ENCODE data around the gene GLYATL1B. TPM values are rescaled to one million over a fixed set of nuclear protein-coding genes. Genes with fewer than 3 reads are reported as not detected.
A peak's percentile ranks its signal among the peaks of the same experiment; 100 is the strongest.
"Not testable (repeated sequence)": the region's sequence is repeated elsewhere in the genome, so short reads cannot be mapped to it uniquely, and the experiment has no call there.

GLYATL1B gene, protein sequence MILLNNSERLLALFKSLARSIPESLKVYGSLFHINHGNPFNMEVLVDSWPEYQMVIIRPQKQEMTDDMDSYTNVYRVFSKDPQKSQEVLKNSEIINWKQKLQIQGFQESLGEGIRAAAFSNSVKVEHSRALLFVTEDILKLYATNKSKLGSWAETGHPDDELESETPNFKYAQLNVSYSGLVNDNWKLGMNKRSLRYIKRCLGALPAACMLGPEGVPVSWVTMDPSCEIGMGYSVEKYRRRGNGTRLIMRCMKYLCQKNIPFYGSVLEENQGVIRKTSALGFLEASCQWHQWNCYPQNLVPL
- not detected for total RNA-seq
- not detected for polyA plus RNA-seq
- long read RNA-seq, donor 1 = 0 reads
- long read RNA-seq, donor 2 = 0 reads
- long read RNA-seq, donor 3 = 0 reads
- long read RNA-seq, donor 4 = 0 reads

DNA sequence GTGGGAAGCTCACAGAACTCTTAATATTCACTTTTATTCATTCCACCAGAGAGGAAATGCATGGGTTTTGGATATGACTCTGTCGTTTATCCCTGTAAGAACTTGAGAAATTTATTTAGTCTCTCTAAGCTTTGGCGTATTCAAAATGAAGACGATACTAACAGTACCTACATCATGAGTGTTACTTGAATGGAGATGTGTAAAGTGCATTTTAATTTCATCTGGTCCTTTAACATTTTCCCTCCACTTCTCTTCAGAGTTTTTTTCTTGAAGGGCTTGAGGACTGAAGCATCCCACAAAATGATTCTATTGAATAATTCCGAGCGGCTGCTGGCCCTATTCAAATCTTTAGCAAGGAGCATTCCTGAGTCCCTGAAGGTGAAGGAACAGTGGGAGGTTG lies at the start of gene GLYATL1B:
Gene GLYATL1B, plus strand, starts transcription at position 301 of the 400 bp plus-strand sequence. Its CDS starts 0 bp downstream, at position 301.
- WGBS = 88% methylated on average over 5 of the region's 5 CpGs
- H3K4me3 ChIP-seq (ENCODE audit: low read length); H3K27me3 ChIP-seq (ENCODE audit: control insufficient read depth, insufficient read depth); H3K9me3 ChIP-seq (ENCODE audit: control insufficient read depth, low read length); H3K4me1 ChIP-seq (ENCODE audit: control insufficient read depth, insufficient read depth, low read length); intact Hi-C loops (cut with DNase I); ATAC-seq; DNase-seq; H3K27ac ChIP-seq (ENCODE audit: low read length): not testable (repeated sequence)

DNA sequence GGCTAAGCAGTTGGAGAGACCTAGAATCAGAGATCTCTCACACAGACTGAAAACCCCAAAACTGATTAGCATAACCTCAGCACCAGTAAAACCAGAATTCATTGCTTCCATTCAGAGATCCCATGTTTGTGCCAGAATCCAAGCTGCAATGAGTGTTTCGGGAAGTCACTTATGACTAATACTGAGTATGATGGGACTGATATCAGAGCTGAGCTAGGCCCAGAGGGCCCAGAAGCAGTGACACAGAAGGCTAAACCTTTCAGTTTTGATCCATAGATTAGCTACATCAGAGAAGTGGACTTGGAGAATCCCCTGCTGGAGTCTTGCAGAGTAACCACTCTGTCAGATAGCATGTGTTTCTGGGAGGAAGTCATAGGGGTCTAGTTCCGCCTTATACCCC lies 49.6 kb upstream of the GLYATL1B start:
- H3K27me3 ChIP-seq (ENCODE audit: control insufficient read depth, insufficient read depth); H3K4me1 ChIP-seq (ENCODE audit: control insufficient read depth, insufficient read depth, low read length); DNase-seq; H3K27ac ChIP-seq (ENCODE audit: low read length); ATAC-seq; intact Hi-C loops (cut with DNase I); H3K4me3 ChIP-seq (ENCODE audit: low read length); H3K9me3 ChIP-seq (ENCODE audit: control insufficient read depth, low read length): not testable (repeated sequence)
- WGBS = 80% methylated on average over 2 of the region's 2 CpGs

DNA sequence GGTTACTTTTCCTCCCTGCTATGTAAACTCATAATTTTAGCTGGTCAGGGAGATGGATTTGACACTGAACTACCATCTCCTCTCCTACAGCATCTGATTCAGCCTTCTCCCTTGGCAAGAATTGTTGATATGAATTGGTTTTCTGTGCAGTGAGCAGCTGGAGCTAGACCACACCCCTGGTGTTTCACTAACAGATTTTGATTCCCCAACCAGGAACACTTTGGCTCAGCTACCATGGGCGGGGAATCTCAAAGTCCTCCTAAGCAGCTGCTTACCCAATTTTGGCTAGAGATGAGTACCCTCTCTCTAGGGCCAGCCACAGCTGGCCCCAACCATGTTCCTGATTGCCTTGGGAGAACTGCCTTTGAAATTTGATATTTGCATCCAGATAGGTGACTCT lies 48.7 kb upstream of the GLYATL1B start:
- 85% methylated on average over 1 of the region's 1 CpG for WGBS
- ATAC-seq, DNase-seq: not testable (repeated sequence)

DNA sequence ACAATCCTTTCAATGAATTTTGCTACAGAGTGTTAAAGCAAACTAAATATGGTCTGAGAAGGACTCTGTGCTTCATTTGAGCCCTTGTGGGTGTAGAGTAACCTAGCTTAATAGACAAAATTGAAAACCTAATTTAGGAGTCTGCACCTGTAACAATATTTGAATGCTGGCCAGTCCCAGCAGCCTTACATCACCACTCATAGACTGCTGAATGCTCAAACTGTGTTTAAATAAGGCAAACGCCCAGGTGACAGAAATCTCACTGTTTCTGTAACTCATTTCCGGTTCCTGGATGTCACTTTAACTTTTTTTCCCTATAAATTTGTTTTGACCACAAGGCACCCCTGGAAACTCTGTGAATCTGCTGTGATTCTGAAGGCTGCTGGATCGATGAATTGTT lies 45.5 kb upstream of the GLYATL1B start:
- 55% methylated on average over 3 of the region's 3 CpGs for WGBS

More for the DNA sequence above, 48.7 kb upstream of the GLYATL1B start:
- H3K4me3 ChIP-seq (ENCODE audit: low read length); H3K27me3 ChIP-seq (ENCODE audit: control insufficient read depth, insufficient read depth); H3K9me3 ChIP-seq (ENCODE audit: control insufficient read depth, low read length); H3K4me1 ChIP-seq (ENCODE audit: control insufficient read depth, insufficient read depth, low read length); H3K27ac ChIP-seq (ENCODE audit: low read length); intact Hi-C loops (cut with DNase I): not testable (repeated sequence)

DNA sequence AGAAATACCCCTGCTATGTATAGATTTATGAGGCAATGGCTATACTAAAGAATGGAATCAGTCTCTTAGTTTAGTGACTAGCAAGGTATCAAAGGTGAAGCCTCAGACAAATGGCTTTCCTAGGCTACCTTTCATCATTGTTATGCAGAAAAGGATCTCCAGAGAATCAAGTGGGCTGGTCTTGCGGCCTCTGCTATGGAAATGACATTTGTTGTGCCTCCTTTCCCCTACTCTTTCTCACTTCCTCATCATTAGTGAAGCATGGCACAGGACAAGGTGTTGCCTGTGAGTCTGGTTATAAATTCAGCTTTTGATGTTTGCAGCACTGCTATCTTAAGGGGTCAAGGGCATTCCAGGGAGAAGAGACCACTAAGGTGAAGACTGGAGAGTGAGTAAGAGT lies 34.7 kb upstream of the GLYATL1B start:
- H3K9me3 ChIP-seq (ENCODE audit: control insufficient read depth, low read length); intact Hi-C loops (cut with DNase I); H3K4me1 ChIP-seq (ENCODE audit: control insufficient read depth, insufficient read depth, low read length); H3K27ac ChIP-seq (ENCODE audit: low read length); DNase-seq; H3K27me3 ChIP-seq (ENCODE audit: control insufficient read depth, insufficient read depth); ATAC-seq; H3K4me3 ChIP-seq (ENCODE audit: low read length): not testable (repeated sequence)
- WGBS = 76% methylated on average over 1 of the region's 1 CpG

More for the DNA sequence above, 45.5 kb upstream of the GLYATL1B start:
- Histone ChIP-seq H3K4me1 (ENCODE audit: control insufficient read depth, insufficient read depth, low read length) (no peaks in the 10 kb centered on the region), H3K27me3 (ENCODE audit: control insufficient read depth, insufficient read depth) (no peaks in the 10 kb centered on the region), H3K4me3 (ENCODE audit: low read length) (no peak overlapping the region), H3K9me3 (ENCODE audit: control insufficient read depth, low read length) (no peaks in the 10 kb centered on the region), H3K27ac (ENCODE audit: low read length) (no peak overlapping the region)
- ATAC-seq = no peak
- intact Hi-C loops (cut with DNase I) = no loop called here
- DNase-seq = no peak

DNA sequence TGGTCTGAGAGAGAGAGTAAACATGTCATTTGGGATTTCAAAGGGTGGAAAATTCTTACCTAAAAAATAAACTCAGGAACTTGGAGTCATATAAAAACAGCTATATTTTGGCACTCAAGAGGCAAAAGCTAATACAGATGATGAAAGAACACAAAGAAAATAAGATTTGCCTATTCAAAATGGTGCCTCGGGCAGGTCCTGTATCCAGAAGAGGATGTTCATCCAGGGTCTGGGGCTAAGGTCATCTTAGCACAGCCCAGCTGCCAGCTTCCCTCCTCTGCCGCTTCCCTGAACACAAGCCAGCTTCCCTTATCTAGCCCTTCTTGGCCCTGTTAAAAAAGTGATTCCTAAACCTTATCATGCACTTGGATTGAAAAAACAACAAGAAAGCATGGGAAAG lies 33.8 kb upstream of the GLYATL1B start:
- ATAC-seq; H3K27ac ChIP-seq (ENCODE audit: low read length); DNase-seq; H3K9me3 ChIP-seq (ENCODE audit: control insufficient read depth, low read length); H3K4me3 ChIP-seq (ENCODE audit: low read length); H3K4me1 ChIP-seq (ENCODE audit: control insufficient read depth, insufficient read depth, low read length); intact Hi-C loops (cut with DNase I); H3K27me3 ChIP-seq (ENCODE audit: control insufficient read depth, insufficient read depth): not testable (repeated sequence)
- 29% methylated on average over 2 of the region's 2 CpGs for WGBS

DNA sequence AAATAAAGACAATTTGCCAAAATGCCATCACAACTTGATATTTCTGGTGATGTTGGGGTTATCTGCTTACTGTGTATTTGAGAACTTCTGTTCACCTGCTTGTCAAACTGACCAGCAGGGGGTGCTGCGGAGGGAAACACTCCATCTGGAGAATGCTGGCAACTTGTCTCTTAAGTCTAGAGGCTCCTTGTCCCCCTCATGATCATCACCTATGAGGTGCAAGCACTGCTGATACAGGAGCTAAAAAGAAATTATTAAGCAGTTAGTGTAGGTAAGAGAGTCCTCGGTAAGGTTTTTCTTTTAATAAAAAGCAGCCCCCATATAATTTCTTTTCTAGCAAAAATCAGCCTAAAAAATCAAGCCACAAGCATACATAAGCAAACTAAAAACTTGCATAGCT lies 32.7 kb upstream of the GLYATL1B start:
- H3K4me3 ChIP-seq (ENCODE audit: low read length) = no peak overlapping the region
- intact Hi-C loops (cut with DNase I) = no loop called here
- 32% methylated on average over 2 of the region's 2 CpGs for WGBS
- no peaks in the 10 kb centered on the region for H3K9me3 ChIP-seq (ENCODE audit: control insufficient read depth, low read length)
- ATAC-seq = no peak
- H3K27me3 ChIP-seq (ENCODE audit: control insufficient read depth, insufficient read depth) = no peaks in the 10 kb centered on the region
- H3K4me1 ChIP-seq (ENCODE audit: control insufficient read depth, insufficient read depth, low read length) = no peaks in the 10 kb centered on the region
- no peak overlapping the region for H3K27ac ChIP-seq (ENCODE audit: low read length)
- DNase-seq = peak; percentile 68 to 85 (median 72)

DNA sequence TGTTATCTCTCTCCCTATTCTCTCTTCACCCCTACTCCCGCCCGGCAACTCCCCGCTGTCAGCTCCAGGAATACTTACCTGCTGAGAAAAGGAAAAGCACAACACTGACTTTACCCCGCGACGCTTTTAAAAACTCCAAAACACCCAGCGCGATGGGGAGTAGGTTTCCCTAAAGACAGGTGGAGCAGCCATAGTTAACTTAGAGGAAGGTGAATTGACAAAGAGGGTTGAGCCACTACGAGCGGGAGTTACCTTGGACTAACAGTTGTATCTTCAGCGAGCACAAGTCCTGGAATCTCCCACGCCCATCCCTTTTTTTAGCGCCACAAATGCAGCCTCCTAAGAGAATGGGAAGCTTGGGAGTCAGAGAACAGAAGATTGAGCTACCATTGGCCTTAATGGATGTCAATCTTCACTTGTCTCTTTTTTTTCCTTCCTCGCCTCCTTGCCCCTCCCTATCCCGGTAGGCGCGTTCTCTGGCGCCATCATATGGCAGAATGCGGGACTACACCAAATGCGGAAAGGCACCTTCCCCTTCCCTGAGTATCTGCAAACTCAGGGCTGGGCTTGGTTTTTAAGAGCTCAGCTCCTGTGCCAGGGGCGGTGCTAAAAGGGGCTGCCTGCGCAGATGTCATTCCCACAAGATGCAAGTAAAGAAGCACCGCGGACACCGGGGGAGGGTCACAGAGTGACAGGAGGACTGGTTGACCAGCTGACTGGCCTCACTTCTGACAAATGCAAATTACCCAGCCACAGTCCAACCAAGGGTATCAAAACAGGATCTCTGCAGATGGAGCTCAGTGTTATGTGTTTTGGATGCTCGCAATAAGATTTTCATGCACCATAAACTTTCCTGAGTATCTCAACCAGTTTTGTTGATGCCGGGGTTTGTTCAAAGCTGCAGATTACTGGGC lies 27.7 kb upstream of the GLYATL1B start:
- H3K27ac ChIP-seq (ENCODE audit: low read length); H3K4me3 ChIP-seq (ENCODE audit: low read length); H3K27me3 ChIP-seq (ENCODE audit: control insufficient read depth, insufficient read depth); intact Hi-C loops (cut with DNase I); H3K4me1 ChIP-seq (ENCODE audit: control insufficient read depth, insufficient read depth, low read length); H3K9me3 ChIP-seq (ENCODE audit: control insufficient read depth, low read length): not testable (repeated sequence)
- WGBS = 8% methylated on average over 27 of the region's 27 CpGs
- DNase-seq = peak; percentile 41 to 77 (median 76)
- ATAC-seq = peak; percentile 78 to 93

DNA sequence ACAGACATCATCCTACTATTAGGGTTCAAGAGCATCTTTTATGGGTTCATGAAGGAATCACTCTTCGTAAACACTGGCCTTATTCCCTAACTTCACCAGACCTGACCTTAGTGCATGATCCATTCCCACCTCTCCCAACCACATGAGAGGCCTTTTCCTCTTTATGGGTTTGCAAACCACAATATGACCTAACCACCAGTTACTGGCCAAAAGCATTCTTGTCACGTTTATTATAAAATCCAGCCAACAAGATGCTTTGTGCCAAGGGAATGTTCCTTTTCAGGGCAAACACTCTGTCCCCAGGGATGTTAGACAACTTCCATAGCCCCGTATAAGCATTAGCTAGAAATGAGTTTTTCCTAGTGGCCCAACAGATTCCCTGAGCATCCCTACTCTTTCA lies 26.0 kb upstream of the GLYATL1B start:
- H3K4me1 ChIP-seq (ENCODE audit: control insufficient read depth, insufficient read depth, low read length); H3K9me3 ChIP-seq (ENCODE audit: control insufficient read depth, low read length); H3K27ac ChIP-seq (ENCODE audit: low read length); H3K27me3 ChIP-seq (ENCODE audit: control insufficient read depth, insufficient read depth); intact Hi-C loops (cut with DNase I); ATAC-seq; H3K4me3 ChIP-seq (ENCODE audit: low read length); DNase-seq: not testable (repeated sequence)
- 51% methylated on average over 3 of the region's 3 CpGs for WGBS

DNA sequence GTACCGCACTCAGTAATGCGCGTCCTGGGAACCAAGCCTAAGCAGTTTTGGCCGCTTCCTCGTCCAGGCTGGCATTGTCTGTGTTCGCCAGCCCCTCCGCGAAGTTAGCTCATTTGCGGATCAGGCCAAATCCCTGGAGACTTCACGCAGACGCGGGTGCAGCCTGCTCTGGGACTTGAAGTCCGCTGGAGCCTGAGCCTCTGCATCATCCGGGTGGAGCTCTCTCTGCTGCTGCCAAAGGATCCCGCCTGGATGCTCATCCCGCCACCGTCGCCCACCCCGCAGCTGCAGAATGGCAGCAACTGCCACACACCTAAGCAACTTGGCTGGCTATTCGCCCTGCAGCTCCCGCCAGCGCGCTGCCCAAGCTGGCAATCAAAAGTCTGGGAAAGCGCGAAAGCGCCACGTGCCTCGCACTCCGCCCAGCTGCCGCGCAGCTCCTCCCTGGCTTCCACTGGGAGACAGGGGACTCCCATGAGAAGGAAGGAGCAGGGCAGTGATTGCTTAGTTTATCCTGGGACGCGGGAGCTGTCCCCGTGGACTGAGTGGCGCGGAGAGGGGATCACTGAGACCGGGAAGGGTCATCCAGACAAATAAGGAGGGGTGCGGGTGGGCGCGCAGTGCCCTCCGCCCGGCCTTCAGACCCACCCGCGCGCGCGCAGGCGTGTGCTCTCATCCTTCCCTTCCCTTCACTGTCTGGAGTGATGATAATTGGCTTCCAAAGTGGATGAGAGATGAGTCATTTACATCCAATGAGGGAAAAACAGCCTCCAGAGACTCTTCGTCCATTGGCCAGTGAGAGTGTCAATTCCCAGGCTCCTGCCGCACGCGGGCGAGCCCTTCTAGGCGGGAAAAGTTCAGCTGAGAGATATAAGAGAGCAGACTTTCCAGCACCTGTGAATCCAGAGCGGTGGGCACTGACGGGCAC lies 23.2 kb upstream of the GLYATL1B start:
- Histone ChIP-seq H3K4me3 (ENCODE audit: low read length) (no peak overlapping the region), H3K9me3 (ENCODE audit: control insufficient read depth, low read length) (no peaks in the 10 kb centered on the region), H3K27me3 (ENCODE audit: control insufficient read depth, insufficient read depth) (no peaks in the 10 kb centered on the region), H3K4me1 (ENCODE audit: control insufficient read depth, insufficient read depth, low read length) (no peaks in the 10 kb centered on the region), H3K27ac (ENCODE audit: low read length) (no peak overlapping the region)
- ATAC-seq = no peak
- 36% methylated on average over 56 of the region's 56 CpGs for WGBS
- DNase-seq = peak in 1 of 3 donors; percentile 55
- intact Hi-C loops (cut with DNase I) = no loop called here

Measured in right cardiac atrium (tissue), 5 donors.